ENCODE measurements around the gene MAVS.

Gene MAVS

DNA sequence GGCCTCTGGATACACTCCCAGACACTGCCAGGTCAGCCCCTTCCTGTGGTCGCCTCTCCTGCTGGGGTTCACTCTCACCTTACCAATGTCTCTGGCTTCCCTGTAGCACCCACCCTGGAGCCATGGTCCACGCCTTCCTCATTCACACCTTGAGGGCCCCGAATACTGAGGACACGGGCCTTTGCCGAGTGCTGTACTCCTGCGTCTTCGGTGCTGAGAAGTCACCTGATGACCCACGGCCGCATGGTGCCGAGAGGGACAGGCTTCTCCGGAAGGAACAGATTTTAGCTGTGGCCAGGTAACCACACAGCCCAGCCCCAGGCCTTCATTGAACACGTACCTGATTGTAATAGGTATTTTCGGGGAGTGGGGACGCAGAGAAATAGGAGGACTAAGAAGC lies 24.6 kb upstream of the MAVS start:
- Histone ChIP-seq H3K4me2 (ENCODE audit: low read length) (no peak overlapping the region), H3K79me2 (ENCODE audit: control insufficient read depth, low read length) (peaks cover 14% of the 10 kb centered on the region), H3K36me3 (ENCODE audit: control insufficient read depth, low read length) (peaks cover 21% of the 10 kb centered on the region), H3K4me1 (ENCODE audit: control insufficient read depth, low read length) (peaks cover 29% of the 10 kb centered on the region), H3F3A (ENCODE audit: control insufficient read depth, insufficient read depth) (no peaks in the 10 kb centered on the region), H4K20me1 (ENCODE audit: control insufficient read depth, insufficient read depth, low read depth, low read length) (no peaks in the 10 kb centered on the region), H3K9me2 (replicated peaks; ENCODE audit: control insufficient read depth, low read length) (no peaks in the 10 kb centered on the region), H3K27ac (ENCODE audit: low read depth, low read length) (no peak overlapping the region), H3K9me3 (ENCODE audit: control insufficient read depth, insufficient read depth, low read length) (no peaks in the 10 kb centered on the region), H3K4me3 (ENCODE audit: low read length) (no peak overlapping the region), H3K27me3 (ENCODE audit: control insufficient read depth, low read length) (no peaks in the 10 kb centered on the region)
- no peak for TF ChIP-seq EZH2phosphoT487 (IDR thresholded peaks at IDR 0.05; ENCODE audit: borderline replicate concordance, low read length)
- TF ChIP-seq, protein P1, sequence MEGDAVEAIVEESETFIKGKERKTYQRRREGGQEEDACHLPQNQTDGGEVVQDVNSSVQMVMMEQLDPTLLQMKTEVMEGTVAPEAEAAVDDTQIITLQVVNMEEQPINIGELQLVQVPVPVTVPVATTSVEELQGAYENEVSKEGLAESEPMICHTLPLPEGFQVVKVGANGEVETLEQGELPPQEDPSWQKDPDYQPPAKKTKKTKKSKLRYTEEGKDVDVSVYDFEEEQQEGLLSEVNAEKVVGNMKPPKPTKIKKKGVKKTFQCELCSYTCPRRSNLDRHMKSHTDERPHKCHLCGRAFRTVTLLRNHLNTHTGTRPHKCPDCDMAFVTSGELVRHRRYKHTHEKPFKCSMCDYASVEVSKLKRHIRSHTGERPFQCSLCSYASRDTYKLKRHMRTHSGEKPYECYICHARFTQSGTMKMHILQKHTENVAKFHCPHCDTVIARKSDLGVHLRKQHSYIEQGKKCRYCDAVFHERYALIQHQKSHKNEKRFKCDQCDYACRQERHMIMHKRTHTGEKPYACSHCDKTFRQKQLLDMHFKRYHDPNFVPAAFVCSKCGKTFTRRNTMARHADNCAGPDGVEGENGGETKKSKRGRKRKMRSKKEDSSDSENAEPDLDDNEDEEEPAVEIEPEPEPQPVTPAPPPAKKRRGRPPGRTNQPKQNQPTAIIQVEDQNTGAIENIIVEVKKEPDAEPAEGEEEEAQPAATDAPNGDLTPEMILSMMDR (IDR thresholded peaks at IDR 0.05; ENCODE audit: low read depth, low read length, poor library complexity, severe bottlenecking), result no peak

DNA sequence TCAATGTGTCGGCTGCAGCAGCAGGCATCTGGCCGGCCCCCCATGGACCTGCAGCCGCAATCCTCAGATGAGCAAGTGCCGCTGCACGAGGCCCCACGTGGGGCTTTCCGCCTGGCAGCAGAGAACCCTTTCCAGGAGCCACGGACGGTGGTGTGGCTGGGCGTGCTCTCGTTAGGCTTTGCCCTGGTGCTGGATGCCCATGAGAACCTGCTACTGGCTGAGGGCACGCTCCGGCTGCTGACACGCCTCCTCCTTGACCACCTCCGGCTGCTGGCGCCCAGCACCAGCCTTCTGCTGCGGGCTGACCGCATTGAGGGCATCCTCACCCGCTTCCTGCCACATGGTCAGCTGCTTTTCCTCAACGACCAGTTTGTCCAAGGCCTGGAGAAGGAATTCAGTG lies 22.8 kb upstream of the MAVS start:
- Histone ChIP-seq H3K9me2 (replicated peaks; ENCODE audit: control insufficient read depth, low read length) (no peaks in the 10 kb centered on the region), H3K4me1 (ENCODE audit: control insufficient read depth, low read length) (peaks cover 20% of the 10 kb centered on the region), H3K27ac (ENCODE audit: low read depth, low read length) (no peak overlapping the region), H3K79me2 (ENCODE audit: control insufficient read depth, low read length) (peaks cover 14% of the 10 kb centered on the region), H3K4me3 (ENCODE audit: low read length) (no peak overlapping the region), H3K4me2 (ENCODE audit: low read length) (no peak overlapping the region), H3K36me3 (ENCODE audit: control insufficient read depth, low read length) (peaks cover 21% of the 10 kb centered on the region), H3K9me3 (ENCODE audit: control insufficient read depth, insufficient read depth, low read length) (no peaks in the 10 kb centered on the region), H3F3A (ENCODE audit: control insufficient read depth, insufficient read depth) (no peaks in the 10 kb centered on the region), H4K20me1 (ENCODE audit: control insufficient read depth, insufficient read depth, low read depth, low read length) (no peaks in the 10 kb centered on the region), H3K27me3 (ENCODE audit: control insufficient read depth, low read length) (no peaks in the 10 kb centered on the region)
- TF ChIP-seq EZH2phosphoT487 (IDR thresholded peaks at IDR 0.05; ENCODE audit: borderline replicate concordance, low read length), result no peak
- TF ChIP-seq, protein P1 (IDR thresholded peaks at IDR 0.05; ENCODE audit: low read depth, low read length, poor library complexity, severe bottlenecking), result no peak

DNA sequence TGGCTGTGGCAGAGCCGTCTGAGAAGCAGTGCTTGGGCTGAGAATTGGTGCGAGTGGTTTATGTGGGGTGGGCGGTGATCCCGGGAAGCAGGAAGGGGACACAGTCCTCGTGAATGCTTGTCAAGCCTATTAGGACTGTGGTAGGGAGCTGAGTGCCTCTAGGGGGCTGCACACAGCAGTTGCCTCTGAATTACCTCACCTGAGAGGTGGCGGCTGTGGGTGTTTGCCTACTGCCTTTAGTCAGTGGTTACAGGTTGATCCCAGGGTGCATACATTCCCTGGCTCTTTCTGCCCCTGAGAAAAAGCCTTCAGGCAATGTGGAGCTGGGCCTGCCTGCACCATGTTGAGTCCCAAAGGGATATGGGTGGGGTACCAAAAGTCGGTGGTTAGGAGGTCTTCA lies 21.1 kb upstream of the MAVS start:
- H4K20me1 ChIP-seq (ENCODE audit: control insufficient read depth, insufficient read depth, low read depth, low read length), result no peaks in the 10 kb centered on the region
- H3K4me3 ChIP-seq (ENCODE audit: low read length), result no peak overlapping the region
- peaks cover 21% of the 10 kb centered on the region for H3K36me3 ChIP-seq (ENCODE audit: control insufficient read depth, low read length)
- H3K9me2 ChIP-seq (replicated peaks; ENCODE audit: control insufficient read depth, low read length), result no peaks in the 10 kb centered on the region
- H3K4me1 ChIP-seq (ENCODE audit: control insufficient read depth, low read length), result peaks cover 11% of the 10 kb centered on the region
- TF ChIP-seq, protein P1 (IDR thresholded peaks at IDR 0.05; ENCODE audit: low read depth, low read length, poor library complexity, severe bottlenecking), result no peak
- no peak for TF ChIP-seq EZH2phosphoT487 (IDR thresholded peaks at IDR 0.05; ENCODE audit: borderline replicate concordance, low read length)
- H3K27ac ChIP-seq (ENCODE audit: low read depth, low read length), result no peak overlapping the region
- no peak overlapping the region for H3K4me2 ChIP-seq (ENCODE audit: low read length)
- H3K79me2 ChIP-seq (ENCODE audit: control insufficient read depth, low read length), result peaks cover 14% of the 10 kb centered on the region
- no peaks in the 10 kb centered on the region for H3K9me3 ChIP-seq (ENCODE audit: control insufficient read depth, insufficient read depth, low read length)
- no peaks in the 10 kb centered on the region for H3K27me3 ChIP-seq (ENCODE audit: control insufficient read depth, low read length)
- no peaks in the 10 kb centered on the region for H3F3A ChIP-seq (ENCODE audit: control insufficient read depth, insufficient read depth)

DNA sequence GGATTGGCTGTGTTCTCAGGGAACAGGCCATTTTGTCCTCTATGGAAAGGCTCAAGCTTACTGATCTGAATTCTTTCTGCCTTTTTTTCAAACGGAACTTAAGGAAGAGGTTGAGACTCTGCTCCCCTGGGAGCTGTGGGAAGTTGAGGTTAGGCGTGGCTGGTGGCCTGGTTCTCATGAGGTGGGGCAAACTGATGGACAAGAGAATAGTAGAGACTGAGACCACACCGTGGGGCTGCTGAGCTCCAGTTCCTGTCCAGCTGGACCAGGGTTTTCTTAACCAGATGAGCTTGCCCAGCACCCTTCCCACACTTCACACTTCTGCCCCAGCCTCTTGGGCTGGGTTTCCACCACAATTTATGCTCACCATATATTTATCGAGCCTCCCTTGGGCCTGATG lies 20.2 kb upstream of the MAVS start:
- Histone ChIP-seq H3K4me1 (ENCODE audit: control insufficient read depth, low read length) (peaks cover 9% of the 10 kb centered on the region), H3K4me2 (ENCODE audit: low read length) (no peak overlapping the region)
- TF ChIP-seq EZH2phosphoT487 (IDR thresholded peaks at IDR 0.05; ENCODE audit: borderline replicate concordance, low read length), result no peak
- TF ChIP-seq, protein P1 (IDR thresholded peaks at IDR 0.05; ENCODE audit: low read depth, low read length, poor library complexity, severe bottlenecking), result no peak

More for the DNA sequence above, 20.2 kb upstream of the MAVS start:
- H3K9me3 ChIP-seq (ENCODE audit: control insufficient read depth, insufficient read depth, low read length), result no peaks in the 10 kb centered on the region
- H4K20me1 ChIP-seq (ENCODE audit: control insufficient read depth, insufficient read depth, low read depth, low read length), result no peaks in the 10 kb centered on the region
- H3K36me3 ChIP-seq (ENCODE audit: control insufficient read depth, low read length), result peaks cover 21% of the 10 kb centered on the region
- H3K9me2 ChIP-seq (replicated peaks; ENCODE audit: control insufficient read depth, low read length), result no peaks in the 10 kb centered on the region
- no peaks in the 10 kb centered on the region for H3F3A ChIP-seq (ENCODE audit: control insufficient read depth, insufficient read depth)
- peaks cover 7% of the 10 kb centered on the region for H3K79me2 ChIP-seq (ENCODE audit: control insufficient read depth, low read length)
- no peak overlapping the region for H3K4me3 ChIP-seq (ENCODE audit: low read length)
- H3K27ac ChIP-seq (ENCODE audit: low read depth, low read length), result no peak overlapping the region
- no peaks in the 10 kb centered on the region for H3K27me3 ChIP-seq (ENCODE audit: control insufficient read depth, low read length)
